NCI-H1694 (cell line): ENCODE measurements around the gene TMEM208.

Experiments
- DNase-seq: peaks from one replicate; lab custom pipeline; 2025; lab: John Stamatoyannopoulos, UW

The TMEM208 gene

DNA sequence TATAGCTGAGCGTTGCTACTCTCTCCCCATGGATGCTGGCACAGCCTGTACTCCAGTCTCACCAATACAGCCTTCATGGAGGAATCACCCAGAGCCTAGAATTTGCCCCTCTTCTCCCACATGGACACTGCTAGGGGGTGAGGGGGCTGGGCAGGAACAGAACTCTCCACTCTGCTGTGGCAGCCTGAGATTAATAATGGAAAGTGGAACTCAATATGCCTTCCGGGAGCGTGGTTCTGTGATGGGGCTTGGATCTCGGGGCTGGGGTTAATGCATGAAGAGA, 23.1 kb downstream of the TMEM208 start:
- DNase-seq: no peak

DNA sequence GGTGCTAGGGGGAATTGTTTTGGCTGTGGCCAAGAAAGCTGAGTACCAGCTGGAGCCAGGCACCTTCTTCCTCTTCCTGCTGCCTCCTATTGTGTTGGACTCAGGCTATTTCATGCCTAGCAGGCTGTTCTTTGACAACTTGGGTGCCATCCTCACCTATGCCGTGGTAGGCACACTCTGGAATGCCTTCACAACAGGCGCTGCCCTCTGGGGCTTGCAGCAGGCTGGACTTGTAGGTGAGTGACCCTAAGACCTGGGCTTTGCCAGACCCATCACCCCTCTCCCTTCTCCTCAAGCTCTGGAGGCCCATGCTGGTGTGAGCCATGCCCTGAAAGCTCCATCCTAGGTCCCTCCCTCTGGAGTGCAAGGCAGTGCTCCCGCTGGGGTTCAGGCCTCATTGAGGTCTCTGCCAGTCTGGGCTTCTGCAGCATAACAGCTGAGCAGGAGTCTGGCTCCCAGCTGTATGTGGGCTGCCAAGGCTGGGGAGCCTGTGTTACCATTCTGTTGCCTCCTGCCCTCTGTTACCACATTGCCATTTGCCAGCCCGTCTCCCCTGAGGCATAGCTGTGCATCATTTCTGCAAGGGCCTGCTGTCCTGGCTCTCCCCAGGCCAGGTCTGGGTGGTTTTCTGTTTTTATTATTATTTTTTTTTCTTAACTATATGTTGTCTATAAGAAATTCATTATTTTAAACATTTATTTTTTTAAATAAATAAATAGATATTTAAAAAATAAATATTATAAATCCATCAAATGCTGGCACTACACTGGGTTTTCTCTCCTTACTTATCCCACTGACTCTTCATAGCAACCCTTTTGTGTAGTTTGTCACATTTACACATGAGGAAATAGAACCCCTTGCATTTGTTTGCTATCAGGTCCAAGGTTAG, 25.9 kb downstream of the TMEM208 start:
- DNase-seq: peak; percentile 80

DNA sequence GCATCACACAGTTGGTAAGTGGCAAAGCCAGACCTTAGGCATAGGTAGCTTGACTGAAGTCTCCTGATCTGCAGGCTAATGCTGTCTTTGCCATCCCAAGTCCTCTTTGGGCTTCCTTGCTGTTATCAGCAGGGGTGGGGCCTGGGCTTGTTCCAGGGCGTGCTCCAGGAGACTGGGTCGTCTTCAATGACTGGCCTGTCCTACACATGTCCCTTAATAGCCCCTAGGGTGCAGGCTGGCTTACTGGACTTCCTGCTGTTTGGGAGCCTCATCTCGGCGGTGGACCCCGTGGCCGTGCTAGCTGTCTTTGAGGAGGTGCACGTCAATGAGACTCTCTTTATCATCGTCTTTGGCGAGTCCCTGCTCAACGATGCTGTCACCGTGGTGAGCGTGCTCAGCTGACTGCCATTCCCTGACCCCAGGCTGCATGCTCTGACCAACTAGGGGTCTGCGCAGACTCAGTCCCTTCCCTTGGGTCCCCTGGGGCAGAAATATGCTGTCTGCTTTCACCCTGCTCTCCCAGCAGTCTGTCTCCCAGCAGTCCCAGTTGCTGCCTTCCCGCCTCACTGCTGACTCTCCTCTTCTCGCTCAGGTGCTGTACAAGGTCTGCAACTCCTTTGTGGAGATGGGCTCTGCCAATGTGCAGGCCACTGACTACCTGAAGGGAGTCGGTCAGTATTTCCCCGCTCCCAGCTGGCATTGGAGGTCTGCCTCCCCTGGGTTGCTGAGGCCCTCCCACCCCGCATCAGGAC, 28.0 kb downstream of the TMEM208 start:
- DNase-seq: no peak

DNA sequence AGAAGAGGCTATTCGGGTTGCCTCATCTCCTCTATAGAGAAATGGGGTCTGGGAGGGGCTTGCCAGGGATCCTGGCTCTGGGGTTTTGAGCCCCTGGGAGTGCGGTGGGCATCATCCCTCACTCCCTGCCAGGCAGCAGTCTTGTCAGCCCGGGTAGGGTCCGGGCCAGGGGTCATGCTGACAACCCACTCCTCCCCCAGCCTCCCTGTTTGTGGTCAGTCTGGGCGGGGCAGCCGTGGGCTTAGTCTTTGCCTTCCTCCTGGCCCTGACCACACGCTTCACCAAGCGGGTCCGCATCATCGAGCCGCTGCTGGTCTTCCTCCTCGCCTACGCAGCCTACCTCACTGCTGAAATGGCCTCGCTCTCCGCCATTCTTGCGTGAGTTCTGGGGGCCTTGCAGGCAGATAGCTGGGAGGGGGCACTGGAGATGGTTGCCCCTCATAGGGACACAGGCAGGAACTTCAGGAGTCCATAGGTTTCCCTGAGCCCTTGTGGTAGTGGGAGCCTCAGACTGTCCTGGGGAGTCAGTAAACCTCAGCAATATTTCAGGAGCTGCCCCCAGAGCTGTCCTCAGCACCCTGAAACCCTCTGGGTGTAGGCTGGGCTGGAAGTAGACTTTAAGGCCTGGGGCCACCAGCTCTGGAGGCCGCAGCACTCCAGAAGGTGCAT, 28.8 kb downstream of the TMEM208 start:
- DNase-seq: no peak

DNA sequence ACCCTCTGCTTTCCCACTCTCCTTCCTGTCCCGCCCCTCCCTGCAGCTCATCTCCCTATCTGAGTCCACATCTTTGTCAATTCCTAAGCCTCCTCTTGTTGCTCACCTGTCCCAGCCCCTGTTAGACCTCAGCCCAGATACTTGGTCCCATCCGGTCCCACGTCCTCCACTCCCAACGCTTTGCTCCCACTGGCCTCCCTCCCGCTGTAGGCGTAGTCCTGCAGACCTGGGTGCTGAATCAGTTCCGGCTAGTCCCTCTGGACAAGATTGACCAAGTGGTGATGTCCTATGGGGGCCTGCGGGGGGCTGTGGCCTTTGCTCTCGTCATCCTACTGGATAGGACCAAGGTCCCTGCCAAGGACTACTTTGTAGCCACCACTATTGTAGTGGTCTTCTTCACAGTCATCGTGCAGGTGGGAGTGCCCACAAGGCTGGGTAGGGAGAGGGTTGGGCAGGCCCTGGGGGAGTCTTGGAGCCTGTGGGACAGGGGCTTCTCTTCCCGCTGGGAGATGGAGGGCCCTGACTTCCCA, 29.8 kb downstream of the TMEM208 start:
- no peak for DNase-seq

DNA sequence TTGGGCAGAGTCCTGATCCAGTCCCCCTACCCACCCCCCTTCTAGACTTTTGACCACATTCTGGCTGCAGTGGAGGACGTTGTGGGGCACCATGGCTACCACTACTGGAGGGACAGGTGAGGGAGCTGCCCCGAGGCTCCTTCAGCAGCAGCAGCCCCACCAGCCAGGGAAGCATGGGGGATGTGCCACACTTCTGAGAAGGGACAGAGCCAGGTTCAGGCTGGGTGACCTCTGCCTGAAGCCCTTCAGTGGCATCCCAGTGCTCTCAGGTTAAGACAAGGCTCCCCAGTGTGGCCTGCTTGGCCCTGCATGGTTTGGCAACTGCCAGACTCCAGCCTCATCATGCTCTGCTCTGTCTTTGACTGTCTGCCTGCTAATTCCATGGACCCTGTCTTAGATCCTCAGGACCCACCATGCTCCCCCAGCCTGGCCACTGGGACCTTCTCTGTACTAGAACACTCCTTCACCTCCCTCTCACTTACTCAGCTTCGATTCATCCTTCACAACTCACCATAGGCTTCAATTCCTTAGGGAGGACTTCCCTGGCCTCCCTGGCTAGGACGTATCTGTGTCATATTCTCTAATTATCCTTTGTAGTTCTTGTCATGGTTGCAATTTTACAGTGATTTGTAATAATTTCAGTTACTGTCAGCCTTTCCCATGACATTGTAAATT, 30.7 kb downstream of the TMEM208 start:
- DNase-seq: no peak

DNA sequence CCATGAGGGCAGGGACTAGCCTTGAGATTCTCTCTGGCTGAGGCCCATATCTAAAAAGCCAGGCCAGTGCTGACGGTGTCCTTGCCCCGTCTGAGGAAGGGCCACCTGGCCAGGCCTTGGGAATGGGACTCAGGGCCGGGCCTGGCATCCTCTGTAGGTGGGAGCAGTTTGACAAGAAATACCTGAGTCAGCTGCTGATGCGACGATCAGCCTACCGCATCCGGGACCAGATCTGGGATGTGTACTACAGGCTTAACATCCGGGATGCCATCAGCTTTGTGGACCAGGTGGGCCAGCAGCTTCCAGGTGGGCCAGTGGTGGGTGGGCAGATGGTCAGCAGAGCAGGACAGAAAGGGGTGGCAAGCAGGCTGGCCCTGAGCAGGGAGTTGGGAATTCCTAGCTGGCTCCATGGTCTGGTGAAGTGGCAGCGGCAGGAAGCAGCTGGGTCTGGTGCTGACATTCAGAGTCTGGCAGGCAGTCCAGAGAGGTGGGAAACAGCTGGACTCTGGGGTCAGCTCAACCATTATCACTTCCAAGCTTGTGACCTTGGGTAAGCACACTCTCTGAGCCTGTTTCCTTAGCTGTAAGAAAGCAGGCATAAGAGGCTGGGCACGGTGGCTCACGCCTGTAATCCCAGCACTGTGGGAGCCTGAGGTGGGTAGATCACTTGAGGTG, 31.4 kb downstream of the TMEM208 start:
- no peak for DNase-seq

DNA sequence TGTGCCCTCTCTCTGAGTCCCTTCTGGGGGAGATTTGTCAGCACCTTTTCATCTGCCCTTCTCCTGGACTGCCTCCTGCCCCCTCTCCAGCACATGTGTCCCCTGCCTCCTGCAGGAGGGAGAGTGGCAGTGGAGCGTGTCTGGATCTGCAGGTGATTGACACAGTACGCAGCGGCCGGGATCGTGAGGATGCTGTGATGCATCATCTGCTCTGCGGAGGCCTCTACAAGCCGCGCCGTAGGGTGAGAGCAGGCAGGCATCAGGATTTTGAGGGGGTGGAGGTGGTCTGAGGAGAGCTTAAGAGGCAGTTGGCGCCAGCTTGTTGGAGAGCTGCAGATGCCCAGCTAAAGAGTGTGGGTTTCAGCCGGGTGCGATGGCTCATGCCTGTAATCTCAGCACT, 32.8 kb downstream of the TMEM208 start:
- DNase-seq: no peak

DNA sequence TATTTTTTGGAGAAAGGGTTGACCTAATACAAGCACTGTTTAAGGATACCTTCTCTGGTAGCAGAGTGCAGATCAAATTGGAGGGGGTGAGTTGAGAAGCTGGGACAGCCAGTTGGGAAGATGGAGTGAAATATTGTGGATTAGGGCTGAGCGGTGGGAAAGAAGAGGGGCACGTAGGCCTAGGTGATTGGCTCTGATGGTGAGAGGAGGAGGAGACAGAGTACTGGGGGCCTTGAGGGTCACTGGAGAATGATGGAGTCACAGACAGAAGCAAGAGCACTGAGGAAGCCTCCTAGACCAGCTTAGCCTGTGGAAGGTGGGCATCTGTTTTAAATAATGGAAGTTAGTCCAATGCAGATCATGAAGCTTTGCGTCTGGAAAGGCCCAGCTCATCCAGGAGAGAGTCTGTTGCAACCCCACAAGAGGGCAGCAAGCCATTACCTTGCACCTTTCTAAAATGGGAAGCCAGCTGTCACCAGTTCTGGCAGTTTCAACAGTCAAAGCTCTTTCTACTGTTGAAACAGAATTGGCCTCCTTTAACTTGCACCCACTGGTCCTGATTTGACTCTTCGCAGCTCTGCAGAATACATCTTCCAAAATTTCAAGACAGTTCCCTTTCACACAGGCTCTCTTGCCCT, 33.6 kb downstream of the TMEM208 start:
- DNase-seq: peak; percentile 60

DNA sequence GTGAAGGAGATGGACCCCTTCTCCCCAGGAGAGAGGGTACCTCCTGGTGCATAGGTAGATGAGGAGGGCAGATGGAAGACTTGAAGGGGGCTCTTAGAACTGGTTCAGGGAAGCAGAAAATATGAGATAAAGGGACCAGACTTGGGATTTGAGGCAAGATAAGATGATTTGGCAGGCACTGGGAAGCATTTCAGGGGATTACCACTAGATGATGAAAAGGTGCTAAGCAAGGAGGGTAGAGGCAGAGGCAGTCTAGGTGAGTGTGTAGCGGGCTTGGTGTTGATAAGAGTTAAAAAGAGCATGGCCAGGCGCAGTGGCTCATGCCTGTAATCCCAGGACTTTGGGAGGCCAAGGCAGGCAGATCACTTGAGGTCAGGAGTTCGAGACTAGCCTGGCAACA, 36.3 kb downstream of the TMEM208 start:
- no peak for DNase-seq

DNA sequence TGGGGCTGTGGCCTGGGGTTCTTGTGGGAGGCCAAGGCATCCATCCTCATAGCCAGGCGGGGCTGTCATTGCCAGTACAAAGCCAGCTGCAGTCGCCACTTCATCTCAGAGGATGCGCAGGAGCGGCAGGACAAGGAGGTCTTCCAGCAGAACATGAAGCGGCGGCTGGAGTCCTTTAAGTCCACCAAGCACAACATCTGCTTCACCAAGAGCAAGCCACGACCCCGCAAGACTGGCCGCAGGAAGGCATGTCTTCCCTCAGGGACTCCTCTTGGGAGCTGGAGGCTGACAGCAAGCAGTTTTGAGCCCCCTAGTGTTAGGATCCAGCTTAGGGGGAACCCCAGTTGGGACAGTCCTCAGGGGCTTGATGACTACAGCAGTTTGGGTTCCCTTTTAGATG, 37.3 kb downstream of the TMEM208 start:
- DNase-seq: no peak

DNA sequence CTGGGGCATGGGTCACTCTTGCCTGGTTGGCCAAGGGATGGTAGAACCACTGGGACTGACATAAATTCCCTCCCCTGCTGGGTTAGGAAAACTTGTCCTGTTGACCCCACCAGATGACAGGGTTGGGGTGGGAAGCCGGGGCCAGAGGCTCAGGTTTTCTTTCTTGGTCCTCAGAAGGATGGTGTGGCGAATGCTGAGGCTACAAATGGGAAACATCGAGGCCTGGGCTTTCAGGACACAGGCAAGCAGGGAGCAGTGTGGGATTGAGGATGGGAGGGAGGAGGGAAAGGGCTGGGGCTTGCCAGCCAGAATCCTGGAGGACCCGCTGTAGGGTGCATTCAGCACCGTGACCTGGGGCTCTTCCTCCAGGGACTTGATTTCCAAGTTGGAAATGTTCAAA, 37.9 kb downstream of the TMEM208 start:
- DNase-seq: no peak

DNA sequence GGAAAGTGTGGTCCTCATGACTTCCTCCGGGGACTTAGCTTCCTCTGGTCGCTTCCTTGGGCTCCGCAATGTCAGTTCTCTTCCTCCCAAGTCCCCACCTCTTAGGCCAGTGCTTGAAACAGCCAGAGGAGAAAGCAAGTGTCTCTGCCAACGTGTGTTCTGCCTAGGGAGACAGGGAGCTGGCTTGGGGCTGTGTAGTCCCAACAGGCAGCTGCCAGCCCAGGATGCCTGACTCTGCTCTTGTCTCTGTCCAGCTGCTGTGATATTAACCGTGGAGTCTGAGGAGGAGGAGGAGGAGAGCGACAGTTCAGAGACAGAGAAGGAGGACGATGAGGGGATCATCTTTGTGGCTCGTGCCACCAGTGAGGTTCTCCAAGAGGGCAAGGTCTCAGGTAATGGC, 38.9 kb downstream of the TMEM208 start:
- no peak for DNase-seq

DNA sequence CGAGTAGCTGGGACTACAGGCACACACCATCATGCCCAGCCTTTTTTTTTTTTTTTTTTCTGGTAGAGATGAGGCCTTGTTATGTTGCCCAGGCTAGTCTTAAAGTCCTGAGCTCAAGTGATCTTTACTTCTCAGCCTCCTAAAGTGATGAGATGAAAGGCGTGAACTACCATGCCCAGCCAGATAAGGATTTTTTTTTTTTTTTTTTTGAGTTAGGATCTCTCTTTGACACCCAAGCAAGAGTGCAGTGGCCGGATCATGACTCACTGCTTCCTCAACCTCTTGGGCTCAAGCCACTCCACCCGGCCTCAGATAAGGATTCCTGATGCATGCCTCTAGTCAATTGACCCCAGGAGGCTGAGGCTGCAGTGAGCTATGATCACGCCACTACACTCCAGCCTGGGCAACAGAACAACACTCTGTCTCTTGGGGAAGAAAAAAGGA, 41.2 kb downstream of the TMEM208 start:
- DNase-seq: no peak

DNA sequence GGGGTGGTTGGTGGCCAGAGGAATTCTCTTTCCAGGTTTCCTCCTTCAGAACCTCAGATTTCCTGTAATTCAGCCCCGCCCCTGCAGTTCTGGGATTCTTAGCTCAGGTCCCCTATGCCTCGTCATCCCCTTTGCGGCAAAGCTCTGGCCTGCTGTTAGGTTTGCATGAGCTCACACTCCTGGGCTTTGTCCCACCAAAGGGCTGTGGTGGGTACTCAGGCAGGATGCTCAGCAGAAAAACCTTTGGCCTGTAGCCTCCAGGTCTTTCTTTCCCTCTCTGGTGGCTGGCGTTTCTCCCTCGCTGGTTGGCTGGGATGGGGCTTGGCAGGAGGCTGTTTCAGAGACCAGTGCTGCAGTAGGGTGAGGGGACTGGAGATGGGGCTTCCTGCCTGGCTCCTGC, 42.8 kb downstream of the TMEM208 start:
- no peak for DNase-seq

DNA sequence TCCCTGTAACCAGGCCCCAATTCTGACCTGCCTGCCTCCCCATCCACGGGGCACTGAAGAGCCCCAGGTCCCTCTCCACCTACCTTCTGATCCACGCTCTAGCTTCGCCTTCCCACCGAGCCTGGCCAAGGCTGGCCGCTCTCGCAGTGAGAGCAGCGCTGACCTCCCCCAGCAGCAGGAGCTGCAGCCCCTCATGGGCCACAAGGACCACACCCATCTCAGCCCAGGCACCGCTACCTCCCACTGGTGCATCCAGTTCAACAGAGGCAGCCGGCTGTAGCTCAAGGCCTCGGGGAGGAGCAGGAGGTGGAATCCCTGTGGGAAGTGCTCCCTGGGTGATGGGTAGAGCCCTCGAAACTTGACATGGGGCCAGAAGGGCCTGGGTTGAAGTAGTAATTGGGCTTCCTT, 44.0 kb downstream of the TMEM208 start:
- DNase-seq: no peak

DNA sequence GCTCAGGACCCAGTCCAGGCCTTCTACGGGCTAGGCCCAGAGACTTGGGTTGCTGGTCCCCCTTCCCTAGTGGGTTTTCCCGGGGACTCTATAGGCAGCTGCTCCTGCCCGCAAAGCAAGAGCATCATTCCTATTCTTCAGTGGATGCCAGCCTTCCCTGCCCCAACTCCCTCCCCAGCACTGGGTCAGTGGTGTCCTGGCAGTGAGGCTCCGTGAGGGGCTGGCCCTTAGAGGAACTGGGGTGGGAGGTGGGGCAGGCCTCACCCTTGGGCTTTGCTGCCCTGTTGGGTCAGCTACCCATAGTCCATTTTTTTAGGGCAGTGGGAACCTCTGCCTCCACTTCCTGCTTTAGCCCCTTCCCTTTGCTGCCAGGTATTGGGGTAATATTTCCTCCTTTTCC, 44.5 kb downstream of the TMEM208 start:
- DNase-seq: no peak

DNA sequence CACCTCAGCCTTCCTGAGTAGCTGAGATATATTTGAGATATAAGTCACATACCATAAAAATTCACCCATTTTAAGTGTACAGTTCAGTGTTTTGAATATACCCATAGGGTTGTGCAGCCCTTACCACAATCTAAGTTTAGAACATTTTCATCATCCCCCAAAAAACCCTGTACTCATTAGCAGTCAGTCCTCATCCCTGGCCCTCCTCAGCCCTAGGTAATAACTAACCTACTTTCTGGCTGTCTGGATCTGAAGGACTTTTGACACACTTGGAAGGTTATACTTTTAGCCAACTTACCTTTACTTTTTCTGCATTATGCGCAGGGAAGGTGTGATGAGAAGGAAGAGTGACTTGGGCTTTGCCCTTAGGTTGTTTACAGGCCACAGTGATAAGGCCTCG, 48.4 kb downstream of the TMEM208 start:
- no peak for DNase-seq

DNA sequence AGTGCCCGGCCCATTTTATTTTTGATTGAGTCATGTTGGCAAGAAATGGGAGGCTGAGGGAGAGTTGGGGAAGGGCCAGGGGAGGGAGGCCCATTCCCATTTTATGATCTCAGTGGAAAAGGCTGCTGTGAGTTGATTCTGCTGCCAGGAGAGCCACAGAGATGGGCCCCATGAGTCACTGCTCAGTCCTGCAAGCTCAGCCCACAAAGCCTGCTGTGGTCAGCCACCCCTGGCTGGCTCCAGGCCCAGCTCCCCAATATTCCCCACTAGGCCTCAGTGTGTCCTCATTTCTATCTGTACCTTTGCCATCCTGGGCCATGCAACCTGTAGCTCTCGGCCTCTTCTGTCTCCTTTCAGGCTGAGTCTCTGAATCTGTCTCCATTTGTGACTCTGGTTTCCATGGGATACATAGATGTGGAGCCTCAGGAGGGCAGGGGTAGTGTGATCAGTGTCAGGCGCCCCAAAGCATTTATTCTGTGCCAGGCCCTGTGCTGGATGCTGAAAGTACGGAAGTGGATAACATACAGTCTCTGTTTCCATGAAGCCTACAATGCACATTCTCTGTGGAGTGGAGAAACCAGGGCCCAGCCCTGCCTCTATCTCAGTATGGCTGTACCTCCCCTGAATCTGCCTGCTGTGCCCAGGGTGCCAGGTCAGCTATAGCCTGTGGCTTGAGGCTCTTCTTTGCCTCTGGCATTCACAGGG, 50.5 kb downstream of the TMEM208 start:
- no peak for DNase-seq

DNA sequence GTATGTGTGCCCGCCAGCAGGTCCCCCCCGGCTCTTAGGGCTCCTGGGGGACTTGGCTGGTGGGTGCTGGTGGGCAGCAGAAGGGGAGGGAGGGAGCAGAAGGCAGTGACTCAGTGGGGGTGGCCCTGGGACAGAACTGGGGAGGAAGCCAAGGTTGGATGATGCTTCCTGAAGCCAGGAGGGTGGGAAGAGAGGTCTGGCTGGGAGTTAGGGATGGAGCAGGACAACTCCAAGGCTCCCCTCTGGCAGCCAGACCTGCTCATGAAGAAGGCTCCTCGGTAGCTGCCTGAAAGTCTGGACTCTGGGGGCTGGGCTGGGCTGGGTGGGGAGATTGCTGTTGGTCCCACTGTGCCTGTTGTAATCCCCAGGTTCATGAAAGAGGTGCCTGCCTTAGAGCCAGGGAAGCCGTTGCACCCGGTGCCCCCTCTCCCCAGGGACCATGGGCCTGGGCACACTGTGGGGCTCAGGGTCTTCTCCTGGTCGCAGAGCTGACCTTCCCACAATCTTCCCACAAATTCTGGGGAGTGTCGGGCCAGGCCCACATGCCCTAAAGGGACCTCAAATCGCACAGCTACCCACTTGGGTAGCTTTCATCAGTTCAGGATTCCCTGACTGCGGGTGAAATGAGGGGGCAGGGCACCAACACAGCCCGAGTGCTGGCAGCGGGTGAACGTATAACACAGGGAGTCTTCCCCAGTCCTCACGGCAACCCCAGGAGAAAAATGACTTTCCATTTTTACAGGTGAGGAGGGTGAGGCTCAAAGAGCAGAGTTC, 51.3 kb downstream of the TMEM208 start:
- no peak for DNase-seq
